Natural killer cell (primary cell): Measurements from ENCODE around the gene CLPSL2. TPM values are rescaled to one million over a fixed set of nuclear protein-coding genes. Genes with fewer than 3 reads are reported as not detected.
A peak's percentile ranks its signal among the peaks of the same experiment; 100 is the strongest.

ENCODE experiments used
- ATAC-seq, 3 donors: fragments of 150-1000 bp in 2 of 3; fragments of 200-7000 bp in 1 of 3; cut with Tn5 transposase; 1 replicate in 1 of 3; 2 replicates in 2 of 3; pipeline ENCODE4 v1.10.0; 2021; ENCODE audit warnings: mild to moderate bottlenecking in 2 of 3, moderate library complexity in 2 of 3
- DNase-seq, 2 donors: peaks; one replicate each; pipeline versions ENCODE4 v3.0.0 to v3.0.0-alpha.2; 2013 to 2021; ENCODE audit warnings: mixed read lengths in 1 of 2
- H3K27ac ChIP-seq: one replicate; pipeline ENCODE4 v1.5.1; 2013; ENCODE audit warnings: mild to moderate bottlenecking, low read length
- H3K27me3 ChIP-seq: one replicate; pipeline ENCODE4 v1.6.1; 2013; ENCODE audit warnings: low read length; ENCODE audit not compliant: control insufficient read depth, insufficient read depth
- H3K36me3 ChIP-seq: one replicate; pipeline ENCODE4 v1.6.1; 2013; ENCODE audit warnings: low read length; ENCODE audit not compliant: control insufficient read depth, insufficient read depth
- H3K4me1 ChIP-seq: one replicate; pipeline ENCODE4 v1.6.1; 2013; ENCODE audit warnings: low read length; ENCODE audit not compliant: control insufficient read depth, insufficient read depth
- H3K4me3 ChIP-seq: one replicate; pipeline ENCODE4 v1.5.1; 2013; ENCODE audit warnings: low read length
- H3K9me3 ChIP-seq: one replicate; pipeline ENCODE4 v1.6.1; 2013; ENCODE audit warnings: low read length; ENCODE audit not compliant: control insufficient read depth, insufficient read depth
- H3K27ac Mint-ChIP-seq, 2 donors: one replicate each; pipeline ENCODE4 v1.8.0; 2022; ENCODE audit warnings: mild to moderate bottlenecking in 2 of 2, mixed read lengths in 2 of 2, moderate library complexity in 1 of 2
- H3K27me3 Mint-ChIP-seq, 2 donors: one replicate each; pipeline ENCODE4 v1.8.0; 2022; ENCODE audit warnings: low read depth in 2 of 2, mixed read lengths in 2 of 2
- H3K36me3 Mint-ChIP-seq: one replicate; pipeline ENCODE4 v1.8.0; 2022; ENCODE audit warnings: mixed read lengths
- H3K4me1 Mint-ChIP-seq, 2 donors: one replicate each; pipeline ENCODE4 v1.8.0; 2022; ENCODE audit warnings: mixed read lengths in 2 of 2
- H3K4me3 Mint-ChIP-seq: one replicate; pipeline ENCODE4 v1.8.0; 2022; ENCODE audit warnings: mild to moderate bottlenecking, moderate library complexity, mixed read lengths
- H3K9me3 Mint-ChIP-seq, 2 donors: one replicate each; pipeline ENCODE4 v1.8.0; 2022; ENCODE audit warnings: mixed read lengths in 2 of 2
- CTCF ChIP-seq: fragments of 200-600 bp; IDR thresholded peaks from one replicate; pipeline ENCODE4 v1.8.0; 2022; ENCODE audit warnings: antibody characterized with exemption
- WGBS: methylation state at CpG from one replicate; pipeline ENCODE4 v1.1.7; 2013; ENCODE audit warnings: missing lambda C conversion rate; ENCODE audit not compliant: insufficient coverage; 5-methylcytosine and 5-hydroxymethylcytosine counted together
- intact Hi-C: fragments of 100-400 bp; cut with micrococcal nuclease; formaldehyde crosslinking; loops from one replicate; pipeline ENCODE4 v1.14.2; 2022
- total RNA-seq, 4 donors: library from RNA; stranded (reverse); fragments of 120-200 nt in 1 of 4; gene quantifications; one replicate each; pipeline versions ENCODE4 v1.2.3 to v1.2.4, GENCODE V29; 2013 to 2022

The CLPSL2 gene
- total RNA-seq, 3 donors from 2014 or later (not counting 1 experiment from before 2014, with no cell fraction given): not detected

- H3K4me3 Mint-ChIP-seq: peak overlapping the region; percentile 35
- intact Hi-C loops: loop anchor here (1.0 to 5.0 kb wide), 4 partner anchors 154 to 440 kb away; partner anchors contain the start of genes DEF6 and PPARD
These were observed 38.8 kb upstream of the CLPSL2 start for GRCh38 chr6:35737413-35738211.

GRCh38 chr6:35739645-35740524 lies 36.5 kb upstream of the CLPSL2 start:
- H3K4me3 ChIP-seq: no peak overlapping the region
- WGBS: 95% methylated on average over 4 of the region's 5 CpGs
- H3K36me3 ChIP-seq: no peaks in the 10 kb centered on the region
- peaks cover 16 to 18% of the 10 kb centered on the region in 2 donors for H3K4me1 Mint-ChIP-seq
- no peak overlapping the region for H3K27ac ChIP-seq
- no peak overlapping the region for H3K4me3 Mint-ChIP-seq
- H3K4me1 ChIP-seq: peaks cover 21% of the 10 kb centered on the region
- TF ChIP-seq CTCF: no peak
- no peaks in the 10 kb centered on the region for H3K9me3 Mint-ChIP-seq
- ATAC-seq (no peak), DNase-seq (no peak)
- H3K27me3 ChIP-seq: no peaks in the 10 kb centered on the region
- H3K27me3 Mint-ChIP-seq: peaks cover 0 to 3% of the 10 kb centered on the region in 2 donors
- no peaks in the 10 kb centered on the region for H3K9me3 ChIP-seq
- no peak overlapping the region for H3K27ac Mint-ChIP-seq
- H3K36me3 Mint-ChIP-seq: no peaks in the 10 kb centered on the region
- intact Hi-C loops: loop anchor here (5.0 kb wide), 1 partner anchor 443 kb away; the partner anchor contains the start of gene DEF6

More at GRCh38 chr6:35737413-35738211, 38.8 kb upstream of the CLPSL2 start:
- Histone ChIP-seq H3K9me3 (no peaks in the 10 kb centered on the region), H3K27me3 (no peaks in the 10 kb centered on the region), H3K27ac (no peak overlapping the region), H3K4me1 (peaks cover 29% of the 10 kb centered on the region), H3K4me3 (no peak overlapping the region), H3K36me3 (no peaks in the 10 kb centered on the region)
- Mint-ChIP-seq H3K27me3 (no peaks in the 10 kb centered on the region), H3K4me1 (peaks cover 21 to 25% of the 10 kb centered on the region in 2 donors), H3K36me3 (no peaks in the 10 kb centered on the region), H3K27ac (peak overlapping the region; percentile 42 to 80), H3K9me3 (no peaks in the 10 kb centered on the region)
- 69% methylated on average over 14 of the region's 16 CpGs for WGBS
- TF ChIP-seq CTCF: peak; percentile 81
- DNase-seq (peak in 1 of 2 donors; percentile 82), ATAC-seq (peak; percentile 79 to 82 (median 80))

GRCh38 chr6:35742842-35743241 lies 33.6 kb upstream of the CLPSL2 start:
- ATAC-seq (no peak), DNase-seq (no peak)
- TF ChIP-seq CTCF: no peak
- Histone ChIP-seq H3K9me3 (no peaks in the 10 kb centered on the region), H3K4me3 (no peak overlapping the region), H3K27me3 (no peaks in the 10 kb centered on the region), H3K36me3 (no peaks in the 10 kb centered on the region), H3K4me1 (no peaks in the 10 kb centered on the region), H3K27ac (no peak overlapping the region)
- Mint-ChIP-seq H3K4me3 (no peak overlapping the region), H3K9me3 (peaks cover 0 to 3% of the 10 kb centered on the region in 2 donors), H3K27ac (no peak overlapping the region), H3K36me3 (no peaks in the 10 kb centered on the region), H3K4me1 (peaks cover 0 to under 1% of the 10 kb centered on the region in 2 donors), H3K27me3 (peaks cover 0 to 3% of the 10 kb centered on the region in 2 donors)
- intact Hi-C loops: no loop called here
- 88% methylated on average over 8 of the region's 8 CpGs for WGBS
